ENCODE data around the gene EXOC4. TPM values are rescaled to one million over a fixed set of nuclear protein-coding genes. Genes with fewer than 3 reads are reported as not detected.

EXOC4 gene
- total and polyA plus RNA-seq, 2 of the 13 experiments (the other 11 are each of a cell fraction or from before 2014, with no cell fraction given), result 22.5 to 39.0 TPM

- no peak for TF ChIP-seq ZNF337 (CRISPR knock-in tag; IDR thresholded peaks at IDR 0.05; ENCODE audit: borderline replicate concordance, low read depth)
- TF ChIP-seq TBX3 (IDR thresholded peaks at IDR 0.05; ENCODE audit: borderline replicate concordance), result no peak
- no peak for TF ChIP-seq RFX5 (IDR thresholded peaks at IDR 0.05; ENCODE audit: low read depth, low read length)
- TF ChIP-seq ZNF780A (CRISPR knock-in tag; IDR thresholded peaks at IDR 0.05), result no peak
Observed at GRCh38 chr7:133784486-133785001, 531.7 kb downstream of the EXOC4 start (continued).

GRCh38 chr7:133786401-133786937 lies 533.6 kb downstream of the EXOC4 start:
- no peak overlapping the region for H3K9ac ChIP-seq (ENCODE audit: insufficient read depth, low read depth, low read length)
- DNase-seq (ENCODE audit: low spot score) (no peak), ATAC-seq (no peak), FAIRE-seq (no peak)
- intact Hi-C loops (cut with micrococcal nuclease; ENCODE audit: unreplicated experiment) (no loop called here), in situ Hi-C loops (cut with HindIII; ENCODE audit: extremely low pct_ligation_motif_present, low pct_unique_long_range_greater_than_20kb) (no loop called here)
- H2AFZ ChIP-seq (ENCODE audit: low read length), result no peak overlapping the region
- no TSS peak for BruUV-seq (replicated peaks)
- H3K4me1 ChIP-seq (ENCODE audit: insufficient read depth, low read length), result no peaks in the 10 kb centered on the region
- H3K27ac ChIP-seq (ENCODE audit: extremely low read length, insufficient read depth, low read length), result no peak overlapping the region
- H3K36me3 ChIP-seq (replicated peaks in 1 of 2; ENCODE audit: control insufficient read depth in 1 of 2, insufficient read depth in 2 of 2, low read length in 2 of 2), result no peaks in the 10 kb centered on the region
- POLR2A ChIA-PET, result no interaction called here
- H3K9me3 ChIP-seq (ENCODE audit: low read length), result no peaks in the 10 kb centered on the region
- H3K79me2 ChIP-seq (ENCODE audit: insufficient read depth, low read length), result no peaks in the 10 kb centered on the region
- H3K4me3 ChIP-seq (replicated peaks in 1 of 3; ENCODE audit: insufficient read depth in 1 of 3, low read depth in 2 of 3, low read length in 3 of 3), result no peak overlapping the region
- no peaks in the 10 kb centered on the region for H4K20me1 ChIP-seq (ENCODE audit: insufficient read depth, low read length)
- 59% methylated on average over 3 of the region's 3 CpGs for WGBS (ENCODE audit: low lambda C conversion rate)
- H3K27me3 ChIP-seq (ENCODE audit: control insufficient read depth in 1 of 2, insufficient read depth in 2 of 2, low read length in 2 of 2), result no peaks in the 10 kb centered on the region
- no peak overlapping the region for H3K4me2 ChIP-seq (ENCODE audit: low read depth, low read length)
- CTCF ChIA-PET (ENCODE audit: low intra/inter-chr PET ratio, low total read pairs), result no interaction called here
- TF ChIP-seq CEBPB (IDR thresholded peaks at IDR 0.05; ENCODE audit: borderline replicate concordance, low read depth, low read length), result peak; percentile 35; the same call in 1 of the 2 replicates
- peak; percentile 90; the same call in 1 of the 2 replicates for TF ChIP-seq GZF1 (CRISPR knock-in tag; IDR thresholded peaks at IDR 0.05)
- TF ChIP-seq, protein P1, sequence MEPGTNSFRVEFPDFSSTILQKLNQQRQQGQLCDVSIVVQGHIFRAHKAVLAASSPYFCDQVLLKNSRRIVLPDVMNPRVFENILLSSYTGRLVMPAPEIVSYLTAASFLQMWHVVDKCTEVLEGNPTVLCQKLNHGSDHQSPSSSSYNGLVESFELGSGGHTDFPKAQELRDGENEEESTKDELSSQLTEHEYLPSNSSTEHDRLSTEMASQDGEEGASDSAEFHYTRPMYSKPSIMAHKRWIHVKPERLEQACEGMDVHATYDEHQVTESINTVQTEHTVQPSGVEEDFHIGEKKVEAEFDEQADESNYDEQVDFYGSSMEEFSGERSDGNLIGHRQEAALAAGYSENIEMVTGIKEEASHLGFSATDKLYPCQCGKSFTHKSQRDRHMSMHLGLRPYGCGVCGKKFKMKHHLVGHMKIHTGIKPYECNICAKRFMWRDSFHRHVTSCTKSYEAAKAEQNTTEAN (CRISPR knock-in tag; conservative IDR thresholded peaks at IDR 0.05), result no peak

All from HepG2 (cell line).